GM23338 (cell line): ENCODE measurements around the gene ASTN1. TPM values are rescaled to one million over a fixed set of nuclear protein-coding genes. Genes with fewer than 3 reads are reported as not detected.

Experiments
- ATAC-seq: fragments of 200-7000 bp; cut with Tn5 transposase; 3 replicates; pipeline ENCODE4 v1.9.1; 2020
- DNase-seq: peaks from one replicate; pipeline ENCODE4 v3.0.0-alpha.2; 2015; ENCODE audit warnings: low spot score
- H2AFZ ChIP-seq: fragments of 200-600 bp; sonication (generic); 2 replicates; pipeline ENCODE4 v1.8.0; 2016; ENCODE audit warnings: antibody characterized with exemption, mild to moderate bottlenecking, moderate library complexity
- H3F3A ChIP-seq: fragments of 200-600 bp; sonication (generic); replicated peaks from 2 replicates; pipeline ENCODE4 v1.8.0; 2017; ENCODE audit warnings: antibody characterized with exemption, mixed run types, low read depth
- H3K27ac ChIP-seq: fragments of 200-600 bp; sonication (generic); 2 replicates; pipeline ENCODE4 v1.6.1; 2016; ENCODE audit warnings: low read depth
- H3K27me3 ChIP-seq: fragments of 200-600 bp; sonication (generic); 2 replicates; pipeline ENCODE4 v1.8.0; 2016; ENCODE audit warnings: mild to moderate bottlenecking, mixed run types, moderate library complexity; ENCODE audit not compliant: insufficient read depth
- H3K36me3 ChIP-seq: fragments of 200-600 bp; sonication (generic); 2 replicates; pipeline ENCODE4 v1.8.0; 2016; ENCODE audit warnings: mild to moderate bottlenecking; ENCODE audit not compliant: insufficient read depth
- H3K4me1 ChIP-seq: fragments of 200-600 bp; sonication (generic); 2 replicates; pipeline ENCODE4 v1.8.0; 2016; ENCODE audit warnings: mild to moderate bottlenecking, moderate library complexity; ENCODE audit not compliant: insufficient read depth
- H3K4me2 ChIP-seq: fragments of 200-600 bp; sonication (generic); 2 replicates; pipeline ENCODE4 v1.7.1; 2017; ENCODE audit warnings: mixed run types
- H3K4me3 ChIP-seq: fragments of 200-600 bp; sonication (generic); 2 replicates; pipeline ENCODE4 v1.6.1; 2016; ENCODE audit warnings: mixed run types
- H3K79me2 ChIP-seq: fragments of 200-600 bp; sonication (generic); replicated peaks from 2 replicates; pipeline ENCODE4 v1.8.0; 2017; ENCODE audit warnings: mild to moderate bottlenecking; ENCODE audit not compliant: insufficient read depth
- H3K9me2 ChIP-seq: fragments of 200-600 bp; sonication (generic); 2 replicates; pipeline ENCODE4 v1.8.0; 2017; ENCODE audit not compliant: insufficient read depth
- H4K20me1 ChIP-seq: fragments of 200-600 bp; sonication (generic); replicated peaks from 2 replicates; pipeline ENCODE4 v1.8.0; 2017; ENCODE audit warnings: mild to moderate bottlenecking; ENCODE audit not compliant: insufficient read depth
- H3K27ac Mint-ChIP-seq: 2 replicates; pipeline ENCODE4 v1.8.0; 2020; ENCODE audit warnings: inconsistent platforms, mild to moderate bottlenecking, moderate library complexity, mixed read lengths
- H3K27me3 Mint-ChIP-seq: 3 replicates; pipeline ENCODE4 v1.8.0; 2022; ENCODE audit warnings: low read depth, mild to moderate bottlenecking, moderate library complexity, mixed read lengths, inconsistent platforms; ENCODE audit not compliant: insufficient read depth, poor library complexity
- H3K36me3 Mint-ChIP-seq: 3 replicates; pipeline ENCODE4 v1.8.0; 2021; ENCODE audit warnings: low read depth, mild to moderate bottlenecking, inconsistent platforms, moderate library complexity, mixed read lengths
- H3K4me1 Mint-ChIP-seq: 3 replicates; pipeline ENCODE4 v1.8.0; 2020; ENCODE audit warnings: mild to moderate bottlenecking, inconsistent platforms, mixed read lengths
- H3K4me3 Mint-ChIP-seq: 3 replicates; pipeline ENCODE4 v1.8.0; 2021; ENCODE audit warnings: moderate library complexity, mild to moderate bottlenecking, inconsistent platforms, mixed read lengths
- H3K9me3 Mint-ChIP-seq: 3 replicates; pipeline ENCODE4 v1.8.0; 2020; ENCODE audit warnings: moderate library complexity, mild to moderate bottlenecking, inconsistent platforms, mixed read lengths
- CREB1 ChIP-seq: fragments of 250-450 bp; sonication (Bioruptor Pico); IDR thresholded peaks from 2 replicates; pipeline ENCODE4 v1.5.0; 2020; ENCODE audit warnings: low read depth, mild to moderate bottlenecking, moderate library complexity
- CTCF ChIP-seq, 2 experiments: fragments of 200-600 bp in 1 of 2; sonication (generic) in 1 of 2; conservative IDR thresholded peaks; 2 replicates each; pipeline versions ENCODE4 v1.5.1 to v1.6.1; 2016 to 2017; ENCODE audit warnings: antibody characterized with exemption in 2 of 2, low read depth in 2 of 2, mild to moderate bottlenecking in 2 of 2, moderate library complexity in 1 of 2
- ETS1 ChIP-seq: IDR thresholded peaks from 2 replicates; pipeline ENCODE4 v1.6.1; 2016; ENCODE audit warnings: antibody characterized with exemption
- EZH2 ChIP-seq: fragments of 200-600 bp; sonication (generic); IDR thresholded peaks from one replicate; pipeline ENCODE4 v1.8.0; 2017; ENCODE audit warnings: antibody characterized with exemption, mild to moderate bottlenecking, low read depth; ENCODE audit not compliant: unreplicated experiment
- EZH2phosphoT487 ChIP-seq: fragments of 200-600 bp; sonication (generic); IDR thresholded peaks from one replicate; pipeline ENCODE4 v1.8.1; 2018; ENCODE audit warnings: antibody characterized with exemption; ENCODE audit not compliant: unreplicated experiment
- NANOG ChIP-seq: IDR thresholded peaks from 2 replicates; pipeline ENCODE4 v1.6.1; 2016; ENCODE audit warnings: antibody characterized with exemption, borderline replicate concordance
- POLR2AphosphoS5 ChIP-seq: IDR thresholded peaks from 2 replicates; pipeline ENCODE4 v1.6.1; 2016; ENCODE audit warnings: antibody characterized with exemption, low read depth
- REST ChIP-seq: IDR thresholded peaks from one replicate; pipeline ENCODE4 v1.6.1; 2018; ENCODE audit warnings: antibody characterized with exemption; ENCODE audit not compliant: unreplicated experiment
- STAT1 ChIP-seq: IDR thresholded peaks from one replicate; pipeline ENCODE4 v1.6.1; 2016; ENCODE audit warnings: antibody characterized with exemption; ENCODE audit not compliant: unreplicated experiment
- ZNF114 ChIP-seq: fragments of 250-450 bp; sonication (Bioruptor Pico); IDR thresholded peaks from 2 replicates; pipeline ENCODE4 v1.5.0; 2020; ENCODE audit warnings: mild to moderate bottlenecking, moderate library complexity
- ZNF331 ChIP-seq: fragments of 250-450 bp; sonication (Bioruptor Pico); IDR thresholded peaks from 2 replicates; pipeline ENCODE4 v1.5.0; 2020; ENCODE audit warnings: low read depth, mild to moderate bottlenecking, moderate library complexity
- ZNF462 ChIP-seq: fragments of 250-450 bp; sonication (Bioruptor Pico); IDR thresholded peaks from 2 replicates; pipeline ENCODE4 v1.5.0; 2020; ENCODE audit warnings: mild to moderate bottlenecking, moderate library complexity
- polyA plus RNA-seq: library from polyadenylated mRNA; unstranded; fragments of >200 nt; fragmentation: Nextera tagmentation; extraction: Ambion mirVana; gene quantifications from 2 replicates; pipeline ENCODE4 v1.2.1, GENCODE V29; 2016
- total RNA-seq: library from RNA; depleted of rRNA; stranded (reverse); fragments of >200 nt; shearing (Covaris generic); gene quantifications from 2 replicates; pipeline ENCODE4 v1.2.3, GENCODE V29; 2014

Gene ASTN1
- total and polyA plus RNA-seq, 2 experiments from 2014 or later = 2.0 to 5.2 TPM

GRCh38 chr1:177138347-177138746, 26.2 kb downstream of the ASTN1 start:
- peaks cover 12% of the 10 kb centered on the region for H3K4me1 ChIP-seq
- H3F3A ChIP-seq = no peaks in the 10 kb centered on the region
- H3K4me3 ChIP-seq = no peak overlapping the region
- H3K36me3 ChIP-seq = no peaks in the 10 kb centered on the region
- H2AFZ ChIP-seq = no peak overlapping the region
- H3K4me3 Mint-ChIP-seq = no peak overlapping the region
- H3K27ac ChIP-seq = no peak overlapping the region
- peaks cover 19% of the 10 kb centered on the region for H3K4me1 Mint-ChIP-seq
- no peaks in the 10 kb centered on the region for H3K9me3 Mint-ChIP-seq
- no peaks in the 10 kb centered on the region for H3K27me3 Mint-ChIP-seq
- H3K36me3 Mint-ChIP-seq = no peaks in the 10 kb centered on the region
- TF ChIP-seq ZNF114 (CRISPR knock-in tag) (no peak), NANOG (no peak), EZH2phosphoT487 (no peak), ZNF462 (CRISPR knock-in tag) (no peak), STAT1 (no peak), CREB1 (CRISPR knock-in tag) (no peak), ETS1 (no peak), ZNF331 (CRISPR knock-in tag) (no peak), EZH2 (no peak), POLR2AphosphoS5 (no peak), CTCF (conservative IDR thresholded peaks at IDR 0.05; ENCODE audit: low read depth in 2 of 2) (no peak), REST (no peak)
- H4K20me1 ChIP-seq = no peaks in the 10 kb centered on the region
- ATAC-seq (no peak), DNase-seq (no peak)
- no peak overlapping the region for H3K27ac Mint-ChIP-seq
- H3K9me2 ChIP-seq = 0 out of 2 replicates have a peak, but pooled peaks cover 7% of the 10 kb centered on the region
- no peak overlapping the region for H3K4me2 ChIP-seq
- H3K79me2 ChIP-seq = no peaks in the 10 kb centered on the region
- no peaks in the 10 kb centered on the region for H3K27me3 ChIP-seq
